Fibroblast of lung (primary cell): ENCODE data around the gene AP4E1. TPM values are rescaled to one million over a fixed set of nuclear protein-coding genes. Genes with fewer than 3 reads are reported as not detected.

Source experiments
- DNase-seq, 2 donors: peaks; one replicate each; pipeline versions ENCODE4 v3.0.0 to v3.0.0-alpha.2; 2010; ENCODE audit warnings: low read depth in 2 of 2
- H2AFZ ChIP-seq: 2 replicates; pipeline ENCODE4 v1.5.1; 2012; ENCODE audit warnings: low read length, control low read depth, inconsistent platforms
- H3K27ac ChIP-seq: 2 replicates; pipeline ENCODE4 v1.5.1; 2011; ENCODE audit warnings: low read length, control low read depth; ENCODE audit not compliant: insufficient read depth
- H3K27me3 ChIP-seq: 2 replicates; pipeline ENCODE4 v1.5.1; 2011; ENCODE audit warnings: mild to moderate bottlenecking, low read length; ENCODE audit not compliant: control insufficient read depth, insufficient read depth
- H3K36me3 ChIP-seq: 2 replicates; pipeline ENCODE4 v1.5.1; 2011; ENCODE audit warnings: low read length; ENCODE audit not compliant: control insufficient read depth, insufficient read depth
- H3K4me1 ChIP-seq: 2 replicates; pipeline ENCODE4 v1.5.1; 2011; ENCODE audit warnings: low read length; ENCODE audit not compliant: control insufficient read depth, insufficient read depth; ENCODE audit errors: extremely low read depth
- H3K4me2 ChIP-seq: 2 replicates; pipeline ENCODE4 v1.5.1; 2011; ENCODE audit warnings: low read length, control low read depth; ENCODE audit not compliant: insufficient read depth; ENCODE audit errors: extremely low read depth
- H3K4me3 ChIP-seq, 4 experiments: fragments of 200-600 bp in 1 of 4; sonication (generic) in 1 of 4; replicated peaks in 1 of 4; 2 replicates each; pipeline ENCODE4 v1.5.1; 2011 to 2016; ENCODE audit warnings: low read length in 4 of 4, low read depth in 3 of 4, mild to moderate bottlenecking in 3 of 4, control low read depth in 2 of 4, inconsistent platforms in 1 of 4, mixed read lengths in 1 of 4; ENCODE audit not compliant: insufficient read depth in 1 of 4; ENCODE audit errors: control extremely low read depth in 1 of 4
- H3K79me2 ChIP-seq: 2 replicates; pipeline ENCODE4 v1.5.1; 2012; ENCODE audit warnings: mild to moderate bottlenecking, low read length, inconsistent platforms; ENCODE audit not compliant: control insufficient read depth, insufficient read depth
- H3K9ac ChIP-seq: 2 replicates; pipeline ENCODE4 v1.5.1; 2011; ENCODE audit warnings: mild to moderate bottlenecking, low read length, control low read depth; ENCODE audit not compliant: insufficient read depth
- H3K9me3 ChIP-seq: 2 replicates; pipeline ENCODE4 v1.5.1; 2012; ENCODE audit warnings: low read depth, low read length; ENCODE audit not compliant: control insufficient read depth, insufficient read depth
- H4K20me1 ChIP-seq: 2 replicates; pipeline ENCODE4 v1.5.1; 2011; ENCODE audit warnings: low read length; ENCODE audit not compliant: control insufficient read depth, insufficient read depth; ENCODE audit errors: extremely low read depth
- EZH2 ChIP-seq: IDR thresholded peaks from 2 replicates; pipeline ENCODE4 v1.5.1; 2012; ENCODE audit warnings: low read length, control low read depth, mild to moderate bottlenecking; ENCODE audit errors: missing control alignments
- polyA plus RNA-seq, 2 donors: library from polyadenylated mRNA; depleted of rRNA in 1 of 2; stranded (reverse) in 1 of 2; unstranded in 1 of 2; fragments of >200 nt; gene quantifications; 2 replicates each; pipeline ENCODE4 v1.2.1, GENCODE V29; 2011 to 2012; ENCODE audit warnings: missing spikeins in 1 of 2
- total RNA-seq: library from RNA; depleted of rRNA; stranded (reverse); fragments of >200 nt; gene quantifications from 2 replicates; pipeline ENCODE4 v1.2.1, GENCODE V29; 2014
- TF ChIP-seq, protein P1 (sequence below), 2 donors: IDR thresholded peaks in 1 of 2; conservative IDR thresholded peaks in 1 of 2; 1 replicate in 1 of 2; 2 replicates in 1 of 2; pipeline ENCODE4 v1.5.1; 2011 to 2012; ENCODE audit warnings: low read length in 2 of 2, control low read depth in 1 of 2, inconsistent platforms in 1 of 2, low read depth in 1 of 2, mild to moderate bottlenecking in 1 of 2

Gene AP4E1
- total and polyA plus RNA-seq, 2 donors (not counting 1 experiment from before 2014, with no cell fraction given): 7.3 to 19.7 TPM

DNA sequence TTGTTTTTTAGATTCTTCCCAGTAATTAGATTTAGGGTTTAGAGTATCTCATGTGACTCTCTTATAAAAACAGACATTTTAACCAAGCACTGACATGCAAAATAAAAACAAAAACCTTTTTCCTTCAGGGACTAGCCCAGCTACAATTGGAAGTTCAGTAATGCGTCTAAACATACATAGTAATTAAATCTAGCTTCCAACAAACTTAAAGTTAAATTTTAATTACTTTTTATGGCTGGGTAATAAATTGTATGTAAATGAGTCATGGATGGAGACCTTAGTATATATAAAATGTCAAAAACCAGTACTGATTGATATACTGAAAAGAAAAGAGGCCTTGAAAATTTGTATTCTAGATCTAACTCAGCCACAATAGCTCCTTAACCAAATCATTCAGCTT is 43.6 kb upstream of the AP4E1 start:
- Histone ChIP-seq H3K4me1 (no peaks in the 10 kb centered on the region), H3K9ac (no peak overlapping the region), H3K27me3 (peaks cover 4% of the 10 kb centered on the region), H3K9me3 (no peaks in the 10 kb centered on the region), H4K20me1 (no peaks in the 10 kb centered on the region), H3K4me3 (no peak overlapping the region), H3K27ac (no peak overlapping the region), H3K36me3 (no peaks in the 10 kb centered on the region), H2AFZ (no peak overlapping the region), H3K79me2 (no peaks in the 10 kb centered on the region), H3K4me2 (no peak overlapping the region)
- no peak for TF ChIP-seq EZH2
- TF ChIP-seq, protein P1, sequence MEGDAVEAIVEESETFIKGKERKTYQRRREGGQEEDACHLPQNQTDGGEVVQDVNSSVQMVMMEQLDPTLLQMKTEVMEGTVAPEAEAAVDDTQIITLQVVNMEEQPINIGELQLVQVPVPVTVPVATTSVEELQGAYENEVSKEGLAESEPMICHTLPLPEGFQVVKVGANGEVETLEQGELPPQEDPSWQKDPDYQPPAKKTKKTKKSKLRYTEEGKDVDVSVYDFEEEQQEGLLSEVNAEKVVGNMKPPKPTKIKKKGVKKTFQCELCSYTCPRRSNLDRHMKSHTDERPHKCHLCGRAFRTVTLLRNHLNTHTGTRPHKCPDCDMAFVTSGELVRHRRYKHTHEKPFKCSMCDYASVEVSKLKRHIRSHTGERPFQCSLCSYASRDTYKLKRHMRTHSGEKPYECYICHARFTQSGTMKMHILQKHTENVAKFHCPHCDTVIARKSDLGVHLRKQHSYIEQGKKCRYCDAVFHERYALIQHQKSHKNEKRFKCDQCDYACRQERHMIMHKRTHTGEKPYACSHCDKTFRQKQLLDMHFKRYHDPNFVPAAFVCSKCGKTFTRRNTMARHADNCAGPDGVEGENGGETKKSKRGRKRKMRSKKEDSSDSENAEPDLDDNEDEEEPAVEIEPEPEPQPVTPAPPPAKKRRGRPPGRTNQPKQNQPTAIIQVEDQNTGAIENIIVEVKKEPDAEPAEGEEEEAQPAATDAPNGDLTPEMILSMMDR (conservative IDR thresholded peaks at IDR 0.05 in 1 of 2, IDR thresholded peaks at IDR 0.05 in 1 of 2; ENCODE audit: low read depth in 1 of 2, low read length in 2 of 2): no peak
- no peak for DNase-seq

DNA sequence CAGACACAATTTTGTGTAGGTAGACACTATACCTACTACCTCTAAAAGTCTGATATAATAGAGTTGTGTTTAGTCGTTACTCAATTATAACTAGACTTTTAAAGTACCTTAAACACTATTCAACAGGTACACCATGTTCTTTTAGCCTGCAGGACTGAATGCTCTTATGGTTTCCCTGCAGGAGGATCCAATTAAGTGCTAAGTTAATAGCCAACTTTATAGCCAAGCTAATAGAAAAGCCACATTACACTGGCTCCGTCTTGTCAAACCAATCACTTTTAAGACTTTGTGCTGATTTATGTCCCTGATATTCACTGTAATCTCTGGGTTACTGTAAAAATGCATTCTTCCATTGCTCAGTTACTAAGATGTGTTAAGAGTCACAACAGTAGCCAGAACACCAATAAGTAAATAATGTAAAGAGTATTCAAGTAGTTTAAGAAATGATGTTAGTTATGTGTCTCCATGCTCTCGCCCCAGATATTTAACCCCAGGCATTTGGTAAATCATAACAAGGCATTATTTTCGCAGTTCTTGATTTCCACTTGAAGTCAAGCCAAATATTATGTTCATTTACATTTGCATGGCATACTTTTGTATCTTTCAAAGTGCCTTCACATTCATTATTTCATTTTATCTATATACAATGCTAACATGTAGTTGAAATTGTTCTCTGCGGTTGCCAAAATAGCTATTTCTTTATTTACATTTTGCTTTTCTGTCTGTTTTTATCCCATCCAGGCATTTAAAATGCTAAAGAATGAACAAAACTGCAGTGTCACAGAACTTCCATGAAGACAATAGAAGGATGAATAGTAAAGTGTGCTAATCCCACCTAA is 42.7 kb upstream of the AP4E1 start:
- Histone ChIP-seq H3K4me1 (no peaks in the 10 kb centered on the region), H4K20me1 (no peaks in the 10 kb centered on the region), H2AFZ (no peak overlapping the region), H3K9ac (no peak overlapping the region), H3K4me2 (no peak overlapping the region), H3K27ac (no peak overlapping the region), H3K79me2 (no peaks in the 10 kb centered on the region), H3K36me3 (no peaks in the 10 kb centered on the region), H3K9me3 (no peaks in the 10 kb centered on the region), H3K4me3 (no peak overlapping the region), H3K27me3 (peaks cover 6% of the 10 kb centered on the region)
- no peak for TF ChIP-seq EZH2
- TF ChIP-seq, protein P1 (conservative IDR thresholded peaks at IDR 0.05 in 1 of 2, IDR thresholded peaks at IDR 0.05 in 1 of 2; ENCODE audit: low read depth in 1 of 2, low read length in 2 of 2): no peak
- no peak for DNase-seq

- Histone ChIP-seq H3K9me3 (no peaks in the 10 kb centered on the region), H3K27ac (no peak overlapping the region), H3K4me1 (no peaks in the 10 kb centered on the region), H3K36me3 (no peaks in the 10 kb centered on the region), H3K79me2 (no peaks in the 10 kb centered on the region), H3K4me3 (no peak overlapping the region), H2AFZ (no peak overlapping the region), H3K4me2 (no peak overlapping the region), H4K20me1 (no peaks in the 10 kb centered on the region), H3K9ac (no peak overlapping the region), H3K27me3 (peaks cover 7% of the 10 kb centered on the region)
- no peak for DNase-seq
- TF ChIP-seq, protein P1 (conservative IDR thresholded peaks at IDR 0.05 in 1 of 2, IDR thresholded peaks at IDR 0.05 in 1 of 2; ENCODE audit: low read depth in 1 of 2, low read length in 2 of 2): no peak
- no peak for TF ChIP-seq EZH2
Measured at GRCh38 chr15:50871832-50872231, 36.7 kb upstream of the AP4E1 start.
